HG03064 (cell line): Measurements from ENCODE around the gene SPATA31E1.
"Not testable (repeated sequence)": the region's sequence is repeated elsewhere in the genome, so short reads cannot be mapped to it uniquely, and the experiment has no call there.

Source experiments
- ATAC-seq: cut with Tn5 transposase; IDR thresholded peaks from one replicate; pipeline ENCODE4 v1.9.1; 2021; ENCODE audit warnings: low read depth; ENCODE audit not compliant: unreplicated experiment

SPATA31E1 gene

GRCh38 chr9:87882627-87883026 lies at the start of gene SPATA31E1:
SPATA31E1 (plus strand) TSS chr9:87882877; CDS start chr9:87882892, 15 bp downstream.
- no peak for ATAC-seq

DNA sequence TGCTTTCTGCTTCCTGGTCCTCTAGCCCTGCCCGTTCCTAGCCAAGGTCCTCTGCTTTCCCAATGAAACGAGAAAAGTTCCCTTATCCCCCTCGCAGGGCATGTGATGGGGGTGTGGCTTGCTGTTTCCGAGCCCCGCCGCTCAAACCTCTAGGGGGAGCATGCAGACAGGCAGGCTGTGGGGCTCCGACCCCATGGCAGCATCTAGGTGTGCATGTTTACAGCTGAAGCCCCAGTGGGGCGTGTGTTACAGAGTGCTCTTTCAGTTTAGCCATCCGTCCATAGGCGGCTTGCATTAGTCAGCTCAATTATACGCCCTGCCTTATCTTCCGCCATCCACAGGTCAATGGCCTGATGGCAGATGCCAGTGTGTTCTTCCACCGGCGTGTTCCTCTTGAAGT lies 48.3 kb upstream of the SPATA31E1 start:
- ATAC-seq = no peak

- no peak for ATAC-seq
Measured at GRCh38 chr9:87836536-87836935, 46.1 kb upstream of the SPATA31E1 start.

GRCh38 chr9:87836951-87837705 lies 45.5 kb upstream of the SPATA31E1 start:
- ATAC-seq = no peak

- no peak for ATAC-seq
Measured at GRCh38 chr9:87840134-87840533, 42.5 kb upstream of the SPATA31E1 start.

DNA sequence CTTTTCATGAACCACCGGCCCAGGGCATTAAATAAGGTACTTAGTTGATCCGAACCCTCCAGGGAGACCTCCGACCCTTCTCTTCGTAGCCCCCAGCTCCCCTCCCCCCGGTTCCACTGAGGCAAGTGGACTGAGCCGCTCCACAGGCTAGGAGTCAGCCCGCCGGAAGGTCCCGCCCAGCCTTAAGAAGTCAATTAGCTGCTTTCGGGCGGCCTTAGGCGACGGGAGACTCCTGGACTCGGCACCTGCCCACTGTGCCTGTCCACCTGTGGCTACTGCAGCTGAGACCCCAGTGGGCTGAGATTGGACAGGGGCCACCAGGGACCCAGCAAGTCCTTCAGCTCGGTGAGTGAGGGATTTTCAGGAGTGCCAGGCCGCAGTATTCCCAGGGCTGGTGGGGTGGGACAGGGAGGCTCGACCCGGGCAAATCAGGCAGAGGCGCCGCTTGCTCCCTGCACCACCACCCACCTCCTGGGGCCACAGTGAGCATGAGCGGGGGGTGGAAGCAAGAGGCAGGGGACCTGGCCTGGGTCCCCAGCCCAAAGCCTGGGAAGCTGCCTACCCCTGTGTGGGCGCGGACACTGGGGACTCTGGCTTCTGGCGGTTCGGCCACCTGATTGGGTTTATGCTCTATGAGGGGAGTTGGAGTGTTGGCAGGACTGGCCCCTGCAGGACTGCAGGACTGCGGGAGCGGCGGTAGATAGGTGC lies 39.6 kb upstream of the SPATA31E1 start:
- ATAC-seq = no peak

- no peak for ATAC-seq
Measured at GRCh38 chr9:87844506-87844905, 38.2 kb upstream of the SPATA31E1 start.

DNA sequence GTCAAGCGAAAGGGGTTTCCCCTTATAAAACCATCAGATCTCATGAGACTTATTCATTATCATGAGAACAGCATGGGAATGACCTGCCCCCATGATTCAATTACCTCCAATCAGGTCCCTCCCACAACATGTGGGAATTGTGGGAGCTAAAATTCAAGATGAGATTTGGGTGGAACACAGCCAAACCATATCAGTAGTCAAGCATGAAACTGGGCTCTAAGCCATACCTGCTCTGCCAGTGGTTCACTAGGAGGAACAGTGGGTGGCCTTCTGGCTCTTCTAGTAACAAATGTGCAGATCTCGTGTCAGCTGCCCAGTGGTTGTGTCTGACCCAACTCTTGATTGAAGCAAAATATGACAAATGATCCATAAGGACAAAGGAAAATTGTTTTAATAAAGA lies 34.9 kb upstream of the SPATA31E1 start:
- not testable (repeated sequence) for ATAC-seq

DNA sequence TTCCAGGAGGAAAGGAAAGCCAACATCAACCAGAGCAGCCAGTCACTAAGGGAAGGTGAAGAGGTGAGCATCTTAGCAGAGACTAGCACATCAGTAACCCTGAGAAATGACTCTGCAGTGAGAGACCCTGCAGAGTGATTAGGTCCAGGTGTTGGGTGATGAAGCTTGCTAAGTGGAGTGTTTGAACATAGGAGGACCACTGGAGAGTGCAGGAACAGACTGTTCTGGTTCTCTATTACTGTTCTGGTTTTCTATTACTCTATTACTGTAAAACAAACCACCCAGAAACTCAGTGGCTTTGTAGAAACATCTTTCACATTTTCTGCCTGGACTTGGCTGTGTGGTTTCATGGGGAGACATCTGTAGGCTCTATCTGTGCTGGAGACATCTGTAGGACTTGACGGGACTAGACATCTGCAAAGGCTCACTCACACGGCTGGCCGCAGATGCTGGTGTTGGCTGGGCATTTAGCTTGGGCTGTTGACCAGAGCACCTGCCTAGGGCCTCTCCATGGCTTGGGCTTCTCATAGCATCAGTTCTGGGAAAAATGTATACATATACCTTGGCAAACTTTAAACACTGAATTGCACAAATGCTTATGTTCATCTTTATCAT lies 33.4 kb upstream of the SPATA31E1 start:
- no peak for ATAC-seq

GRCh38 chr9:87850391-87850790 lies 32.3 kb upstream of the SPATA31E1 start:
- ATAC-seq = no peak

DNA sequence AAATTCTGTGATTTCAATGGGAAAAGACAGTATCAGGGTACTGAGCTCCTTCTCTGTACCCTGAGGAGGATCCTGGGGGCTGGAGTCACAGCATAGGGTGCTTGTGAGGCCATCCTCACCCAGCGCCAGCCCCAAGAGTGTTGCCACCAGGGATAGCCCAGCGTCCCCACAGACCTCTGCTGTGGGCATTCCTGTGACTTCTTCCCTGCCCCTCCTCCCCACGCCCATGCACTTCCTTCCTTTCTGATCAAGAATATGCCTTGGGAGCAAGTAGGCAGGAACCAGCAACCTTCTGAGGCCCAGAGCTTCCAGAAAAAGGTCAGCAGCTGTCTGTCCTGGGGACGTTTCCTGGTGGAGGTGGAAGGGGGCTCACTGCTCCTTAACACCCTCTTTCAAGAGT lies 31.5 kb upstream of the SPATA31E1 start:
- ATAC-seq = not testable (repeated sequence)

DNA sequence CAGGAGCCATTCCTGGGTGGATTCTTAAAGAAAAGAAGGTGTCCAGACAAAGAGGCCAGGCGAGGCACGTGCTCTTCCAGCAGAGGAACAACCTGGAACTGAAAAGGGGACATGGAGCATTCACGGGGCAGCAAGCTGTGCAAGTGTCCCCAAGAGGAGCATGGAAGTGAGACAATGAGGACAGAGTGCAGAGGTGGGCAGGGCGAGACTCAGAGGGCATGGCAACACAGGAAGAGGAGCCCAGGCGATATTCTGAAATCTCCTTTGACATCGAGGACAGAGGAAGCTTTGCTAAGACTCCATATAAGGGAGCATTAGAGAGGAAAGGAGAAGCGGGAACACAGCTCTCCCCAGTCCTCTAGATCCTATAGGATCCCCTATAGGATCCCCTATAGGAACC lies 29.4 kb upstream of the SPATA31E1 start:
- ATAC-seq = no peak

- no peak for ATAC-seq
Measured at GRCh38 chr9:87853876-87854579, 28.6 kb upstream of the SPATA31E1 start.

DNA sequence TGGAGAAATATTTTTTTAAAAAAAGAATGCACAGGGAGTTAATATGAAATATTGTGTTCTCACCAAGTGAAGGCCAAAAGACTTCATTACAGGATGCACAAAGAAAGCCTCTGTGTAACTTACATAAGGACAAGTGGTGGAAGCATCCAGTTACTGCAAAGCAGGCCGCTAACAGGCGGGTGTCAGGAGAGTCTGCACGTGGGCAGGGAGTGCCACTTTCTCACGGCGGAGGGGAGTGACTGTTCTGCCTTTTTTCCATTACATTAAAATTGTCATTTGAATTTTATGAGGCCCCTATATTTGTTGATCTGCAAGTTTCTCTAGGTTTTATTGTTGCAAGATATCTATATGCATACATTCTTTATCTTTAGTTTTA lies 28.1 kb upstream of the SPATA31E1 start:
- no peak for ATAC-seq

DNA sequence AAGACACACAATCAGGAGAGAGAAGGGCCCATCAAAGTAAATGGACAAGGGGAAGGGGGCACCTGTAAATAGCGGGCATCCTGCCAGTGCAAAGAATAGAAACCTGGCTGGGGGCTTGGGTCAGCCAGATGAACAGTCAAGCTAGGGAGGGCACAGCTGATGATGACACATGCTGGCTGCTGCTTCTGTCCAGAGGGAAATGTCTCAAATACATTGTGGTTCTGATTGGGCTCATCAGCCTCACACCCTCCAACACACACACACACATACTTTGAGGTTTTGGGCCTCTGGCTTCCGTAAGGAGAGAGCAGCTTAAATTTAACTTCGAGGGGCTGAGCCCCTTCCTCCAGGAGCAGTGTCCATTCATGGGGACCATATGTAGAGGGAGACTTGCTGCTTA lies 27.6 kb upstream of the SPATA31E1 start:
- no peak for ATAC-seq

- no peak for ATAC-seq
Measured at GRCh38 chr9:87857141-87857947, 25.3 kb upstream of the SPATA31E1 start.

DNA sequence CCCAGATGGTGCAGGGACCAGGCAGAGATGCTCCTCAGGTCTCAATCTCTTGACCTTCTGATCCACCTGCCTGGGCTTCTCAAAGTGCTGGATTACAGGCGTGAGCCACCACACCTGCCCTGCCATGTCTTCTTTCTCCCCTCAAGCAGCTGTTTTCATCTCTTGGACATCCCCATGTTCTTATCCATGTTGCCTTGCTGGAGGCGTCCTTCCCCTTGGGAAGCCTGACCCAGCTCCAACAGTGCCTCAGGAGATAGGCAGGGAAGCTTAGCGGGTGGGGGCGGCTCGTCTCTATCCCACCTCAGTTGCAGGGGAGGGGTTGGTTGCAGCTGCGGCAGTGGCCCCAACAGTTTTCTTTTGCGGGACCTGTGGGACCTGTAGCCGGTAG lies 24.7 kb upstream of the SPATA31E1 start:
- ATAC-seq = no peak

- ATAC-seq = no peak
Measured at GRCh38 chr9:87859137-87859536, 23.5 kb upstream of the SPATA31E1 start.

GRCh38 chr9:87859786-87860185 lies 22.9 kb upstream of the SPATA31E1 start:
- ATAC-seq = no peak

- ATAC-seq = no peak
Measured at GRCh38 chr9:87861332-87861731, 21.3 kb upstream of the SPATA31E1 start.
